Subcutaneous abdominal adipose tissue (tissue), 5 donors: Measurements from ENCODE around the gene DLGAP5.

Experiments
- H3K27ac ChIP-seq: one replicate; pipeline ENCODE4 v1.7.0; 2013; ENCODE audit warnings: low read depth, mild to moderate bottlenecking, inconsistent platforms, low read length, moderate library complexity
- H3K27me3 ChIP-seq, 5 donors: one replicate each; pipeline ENCODE4 v1.7.0; 2013; ENCODE audit warnings: low read length in 5 of 5, inconsistent platforms in 1 of 5; ENCODE audit not compliant: control insufficient read depth in 5 of 5, insufficient read depth in 4 of 5
- H3K36me3 ChIP-seq, 5 donors: one replicate each; pipeline ENCODE4 v1.7.0; 2013; ENCODE audit warnings: low read length in 5 of 5; ENCODE audit not compliant: control insufficient read depth in 5 of 5, insufficient read depth in 5 of 5
- H3K4me1 ChIP-seq, 5 donors: one replicate each; pipeline ENCODE4 v1.7.0; 2013; ENCODE audit warnings: low read length in 5 of 5, mild to moderate bottlenecking in 3 of 5, moderate library complexity in 1 of 5; ENCODE audit not compliant: control insufficient read depth in 5 of 5, insufficient read depth in 5 of 5
- H3K4me3 ChIP-seq, 5 donors: one replicate each; pipeline ENCODE4 v1.7.0; 2013; ENCODE audit warnings: low read length in 5 of 5, low read depth in 1 of 5
- H3K9ac ChIP-seq, 5 donors: one replicate each; pipeline ENCODE4 v1.7.0; 2013; ENCODE audit warnings: low read length in 5 of 5, mild to moderate bottlenecking in 4 of 5, moderate library complexity in 3 of 5
- H3K9me3 ChIP-seq, 5 donors: one replicate each; pipeline ENCODE4 v1.7.0; 2013; ENCODE audit warnings: low read length in 5 of 5; ENCODE audit not compliant: control insufficient read depth in 5 of 5
- donor health status: healthy.
- donor health status: healthy.
- donor health status: healthy.
- donor health status: healthy.
- donor health status: healthy.

Gene DLGAP5

GRCh38 chr14:55116246-55117030, 74.9 kb downstream of the DLGAP5 start:
- H3K36me3 ChIP-seq = no peaks in the 10 kb centered on the region
- peaks cover 3 to 44% (median 20%) of the 10 kb centered on the region in 5 donors for H3K4me1 ChIP-seq

GRCh38 chr14:55115861-55116245, 75.5 kb downstream of the DLGAP5 start:
- H3K9ac ChIP-seq = no peak overlapping the region
- H3K36me3 ChIP-seq = no peaks in the 10 kb centered on the region
- no peaks in the 10 kb centered on the region for H3K9me3 ChIP-seq
- peaks cover 3 to 44% (median 20%) of the 10 kb centered on the region in 5 donors for H3K4me1 ChIP-seq
- H3K27me3 ChIP-seq = no peaks in the 10 kb centered on the region
- no peak overlapping the region for H3K27ac ChIP-seq
- no peak overlapping the region for H3K4me3 ChIP-seq

More at GRCh38 chr14:55116246-55117030, 74.9 kb downstream of the DLGAP5 start:
- no peaks in the 10 kb centered on the region for H3K27me3 ChIP-seq
- H3K9ac ChIP-seq = no peak overlapping the region
- no peak overlapping the region for H3K4me3 ChIP-seq
- H3K27ac ChIP-seq = no peak overlapping the region
- no peaks in the 10 kb centered on the region for H3K9me3 ChIP-seq

GRCh38 chr14:55115460-55115859, 75.9 kb downstream of the DLGAP5 start:
- Histone ChIP-seq H3K27me3 (no peaks in the 10 kb centered on the region), H3K36me3 (no peaks in the 10 kb centered on the region), H3K4me1 (peaks cover 3 to 44% (median 20%) of the 10 kb centered on the region in 5 donors), H3K4me3 (no peak overlapping the region), H3K9ac (no peak overlapping the region), H3K9me3 (no peaks in the 10 kb centered on the region), H3K27ac (no peak overlapping the region)

GRCh38 chr14:55114720-55115119, 76.7 kb downstream of the DLGAP5 start:
- Histone ChIP-seq H3K4me1 (peaks cover 3 to 38% (median 19%) of the 10 kb centered on the region in 5 donors), H3K4me3 (no peak overlapping the region), H3K27me3 (no peaks in the 10 kb centered on the region), H3K36me3 (no peaks in the 10 kb centered on the region), H3K27ac (no peak overlapping the region), H3K9me3 (no peaks in the 10 kb centered on the region), H3K9ac (no peak overlapping the region)

GRCh38 chr14:55111122-55111708, 80.2 kb downstream of the DLGAP5 start:
- H3K4me3 ChIP-seq = no peak overlapping the region
- H3K4me1 ChIP-seq = peaks cover 13 to 41% (median 21%) of the 10 kb centered on the region in 5 donors
- no peaks in the 10 kb centered on the region for H3K9me3 ChIP-seq
- H3K27me3 ChIP-seq = no peaks in the 10 kb centered on the region
- H3K36me3 ChIP-seq = no peaks in the 10 kb centered on the region
- H3K27ac ChIP-seq = no peak overlapping the region
- no peak overlapping the region for H3K9ac ChIP-seq

GRCh38 chr14:55109836-55110235, 81.5 kb downstream of the DLGAP5 start:
- Histone ChIP-seq H3K9ac (no peak overlapping the region), H3K27ac (no peak overlapping the region), H3K36me3 (no peaks in the 10 kb centered on the region), H3K4me3 (no peak overlapping the region), H3K27me3 (no peaks in the 10 kb centered on the region), H3K4me1 (peaks cover 13 to 43% (median 22%) of the 10 kb centered on the region in 5 donors), H3K9me3 (no peaks in the 10 kb centered on the region)

GRCh38 chr14:55107766-55108554, 83.4 kb downstream of the DLGAP5 start:
- H3K27me3 ChIP-seq = no peaks in the 10 kb centered on the region
- H3K9me3 ChIP-seq = peaks cover 0 to 7% (median 0%) of the 10 kb centered on the region in 5 donors
- H3K27ac ChIP-seq = peak overlapping the region; percentile 96
- H3K4me1 ChIP-seq = peaks cover 13 to 50% (median 34%) of the 10 kb centered on the region in 5 donors
- peak overlapping the region in 3 of 5 donors; percentile 35 to 44 (median 44) for H3K4me3 ChIP-seq
- H3K36me3 ChIP-seq = no peaks in the 10 kb centered on the region
- H3K9ac ChIP-seq = peak overlapping the region; percentile 40 to 80 (median 57)

GRCh38 chr14:55105991-55106390, 85.4 kb downstream of the DLGAP5 start:
- H3K9ac ChIP-seq = no peak overlapping the region
- H3K27me3 ChIP-seq = no peaks in the 10 kb centered on the region
- no peaks in the 10 kb centered on the region for H3K36me3 ChIP-seq
- H3K27ac ChIP-seq = peak overlapping the region; percentile 96
- peaks cover 0 to 7% (median 0%) of the 10 kb centered on the region in 5 donors for H3K9me3 ChIP-seq
- H3K4me3 ChIP-seq = no peak overlapping the region
- H3K4me1 ChIP-seq = peaks cover 20 to 65% (median 48%) of the 10 kb centered on the region in 5 donors

- Histone ChIP-seq H3K9ac (peak overlapping the region in 2 of 5 donors; percentile 58 to 68), H3K36me3 (no peaks in the 10 kb centered on the region), H3K27ac (peak overlapping the region; percentile 90), H3K4me1 (peaks cover 20 to 80% (median 64%) of the 10 kb centered on the region in 5 donors), H3K27me3 (no peaks in the 10 kb centered on the region), H3K9me3 (peaks cover 0 to 7% (median 0%) of the 10 kb centered on the region in 5 donors), H3K4me3 (peak overlapping the region in 1 of 5 donors; percentile 18)
Measured at GRCh38 chr14:55103971-55104954, 87.1 kb downstream of the DLGAP5 start.
